Mesothelial cell of epicardium (in vitro differentiated cells): ENCODE measurements around the gene SUFU. TPM values are rescaled to one million over a fixed set of nuclear protein-coding genes. Genes with fewer than 3 reads are reported as not detected.
A peak's percentile ranks its signal among the peaks of the same experiment; 100 is the strongest.

Source experiments
- DNase-seq, 2 experiments: peaks; one replicate each; pipeline ENCODE4 v3.0.0; 2021; ENCODE audit warnings: low spot score in 2 of 2; ENCODE audit not compliant: unreplicated experiment in 2 of 2
- H3K27ac Mint-ChIP-seq: 2 replicates; pipeline ENCODE4 v1.8.0; 2021; ENCODE audit warnings: mixed read lengths
- H3K27me3 Mint-ChIP-seq: 2 replicates; pipeline ENCODE4 v1.8.0; 2021; ENCODE audit warnings: low read depth, mixed read lengths
- H3K36me3 Mint-ChIP-seq: 2 replicates; pipeline ENCODE4 v1.8.0; 2021; ENCODE audit warnings: mixed read lengths
- H3K4me1 Mint-ChIP-seq: 2 replicates; pipeline ENCODE4 v1.8.0; 2021; ENCODE audit warnings: mixed read lengths
- H3K4me3 Mint-ChIP-seq: 2 replicates; pipeline ENCODE4 v1.8.0; 2021; ENCODE audit warnings: mild to moderate bottlenecking, moderate library complexity, mixed read lengths
- H3K9me3 Mint-ChIP-seq: 2 replicates; pipeline ENCODE4 v1.8.0; 2021; ENCODE audit warnings: mixed read lengths
- total RNA-seq: library from RNA; stranded (reverse); gene quantifications from 3 replicates; pipeline ENCODE4 v1.2.1, GENCODE V29; 2021
- TF ChIP-seq, protein P1 (sequence below): fragments of 200-600 bp; sonication (generic); IDR thresholded peaks from one replicate; pipeline ENCODE4 v1.5.0; 2021; ENCODE audit warnings: antibody characterized with exemption; ENCODE audit not compliant: unreplicated experiment

The SUFU gene
- total RNA-seq, 1 donor from 2014 or later = 33.4 TPM

- peaks cover 10% of the 10 kb centered on the region for H3K4me1 Mint-ChIP-seq
These were observed 151.2 kb downstream of the SUFU start for GRCh38 chr10:102654969-102655368.

DNA sequence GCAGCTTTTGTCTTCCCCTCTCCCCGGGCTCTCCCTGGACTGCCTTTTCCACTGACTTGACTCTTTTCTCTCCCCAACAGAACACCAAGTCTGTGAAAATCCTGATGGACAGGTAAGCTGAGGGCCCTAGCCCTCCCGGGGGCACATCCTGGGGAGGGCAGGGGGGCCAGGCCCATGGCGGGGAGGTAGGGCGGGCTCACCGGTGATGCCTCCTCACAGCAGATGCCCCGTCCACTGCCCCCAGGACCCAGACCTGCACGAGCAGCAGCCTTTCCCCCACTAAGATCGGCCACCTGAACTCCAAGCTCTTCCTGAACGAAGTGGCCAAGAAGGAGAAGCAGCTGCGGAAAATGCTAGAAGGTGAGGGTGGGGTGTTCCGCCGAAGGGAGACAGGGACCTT lies 152.3 kb downstream of the SUFU start:
- Mint-ChIP-seq H3K9me3 (no peaks in the 10 kb centered on the region), H3K4me3 (no peak overlapping the region), H3K27me3 (no peaks in the 10 kb centered on the region), H3K36me3 (peaks cover 19% of the 10 kb centered on the region), H3K27ac (no peak overlapping the region), H3K4me1 (peaks cover 5% of the 10 kb centered on the region)
- DNase-seq = no peak
- TF ChIP-seq, protein P1, sequence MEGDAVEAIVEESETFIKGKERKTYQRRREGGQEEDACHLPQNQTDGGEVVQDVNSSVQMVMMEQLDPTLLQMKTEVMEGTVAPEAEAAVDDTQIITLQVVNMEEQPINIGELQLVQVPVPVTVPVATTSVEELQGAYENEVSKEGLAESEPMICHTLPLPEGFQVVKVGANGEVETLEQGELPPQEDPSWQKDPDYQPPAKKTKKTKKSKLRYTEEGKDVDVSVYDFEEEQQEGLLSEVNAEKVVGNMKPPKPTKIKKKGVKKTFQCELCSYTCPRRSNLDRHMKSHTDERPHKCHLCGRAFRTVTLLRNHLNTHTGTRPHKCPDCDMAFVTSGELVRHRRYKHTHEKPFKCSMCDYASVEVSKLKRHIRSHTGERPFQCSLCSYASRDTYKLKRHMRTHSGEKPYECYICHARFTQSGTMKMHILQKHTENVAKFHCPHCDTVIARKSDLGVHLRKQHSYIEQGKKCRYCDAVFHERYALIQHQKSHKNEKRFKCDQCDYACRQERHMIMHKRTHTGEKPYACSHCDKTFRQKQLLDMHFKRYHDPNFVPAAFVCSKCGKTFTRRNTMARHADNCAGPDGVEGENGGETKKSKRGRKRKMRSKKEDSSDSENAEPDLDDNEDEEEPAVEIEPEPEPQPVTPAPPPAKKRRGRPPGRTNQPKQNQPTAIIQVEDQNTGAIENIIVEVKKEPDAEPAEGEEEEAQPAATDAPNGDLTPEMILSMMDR = no peak

More at GRCh38 chr10:102654969-102655368, 151.2 kb downstream of the SUFU start:
- H3K4me3 Mint-ChIP-seq = no peak overlapping the region
- H3K27me3 Mint-ChIP-seq = no peaks in the 10 kb centered on the region
- no peaks in the 10 kb centered on the region for H3K9me3 Mint-ChIP-seq
- H3K27ac Mint-ChIP-seq = no peak overlapping the region
- TF ChIP-seq, protein P1 = no peak
- peaks cover 19% of the 10 kb centered on the region for H3K36me3 Mint-ChIP-seq
- DNase-seq = no peak

- Mint-ChIP-seq H3K9me3 (no peaks in the 10 kb centered on the region), H3K4me3 (no peak overlapping the region), H3K4me1 (peaks cover 11% of the 10 kb centered on the region), H3K36me3 (peaks cover 19% of the 10 kb centered on the region), H3K27ac (no peak overlapping the region), H3K27me3 (no peaks in the 10 kb centered on the region)
- DNase-seq = no peak
- TF ChIP-seq, protein P1 = no peak
These were observed 153.1 kb downstream of the SUFU start for GRCh38 chr10:102656791-102657371.

DNA sequence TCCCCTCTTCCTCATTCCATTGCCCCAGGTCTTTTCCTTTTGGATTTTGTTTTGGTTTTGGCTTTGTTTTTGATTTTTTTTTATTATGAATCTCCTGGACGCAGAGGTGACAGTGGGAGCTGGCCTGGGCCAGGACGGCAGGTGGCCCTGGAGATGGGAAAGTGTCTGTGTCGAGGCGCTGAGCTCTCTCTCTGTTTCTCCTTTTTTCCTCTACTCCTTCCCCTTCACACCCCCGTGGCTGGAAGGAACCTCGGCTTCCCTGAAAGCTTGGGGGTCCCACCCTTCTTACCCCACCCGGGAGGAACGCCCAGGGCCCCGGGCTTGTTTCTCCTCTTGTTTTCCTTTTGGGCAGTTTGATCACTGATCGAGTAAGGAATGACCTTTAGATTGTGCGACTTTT lies 153.7 kb downstream of the SUFU start:
- TF ChIP-seq, protein P1 = no peak
- Mint-ChIP-seq H3K27me3 (no peaks in the 10 kb centered on the region), H3K36me3 (peaks cover 19% of the 10 kb centered on the region), H3K27ac (peak overlapping the region; percentile 18), H3K9me3 (no peaks in the 10 kb centered on the region), H3K4me1 (peaks cover 11% of the 10 kb centered on the region), H3K4me3 (no peak overlapping the region)
- DNase-seq = no peak

- peak overlapping the region; percentile 18 for H3K27ac Mint-ChIP-seq
These were observed 154.4 kb downstream of the SUFU start for GRCh38 chr10:102657984-102658724.

More at GRCh38 chr10:102657984-102658724, 154.4 kb downstream of the SUFU start:
- Mint-ChIP-seq H3K27me3 (no peaks in the 10 kb centered on the region), H3K4me1 (peaks cover 11% of the 10 kb centered on the region), H3K9me3 (no peaks in the 10 kb centered on the region), H3K36me3 (peaks cover 19% of the 10 kb centered on the region), H3K4me3 (no peak overlapping the region)
- TF ChIP-seq, protein P1 = no peak
- no peak for DNase-seq
